CD4-positive, alpha-beta T cell (primary cell): Measurements from ENCODE around the gene BSND. TPM values are rescaled to one million over a fixed set of nuclear protein-coding genes. Genes with fewer than 3 reads are reported as not detected.

Experiments
- ATAC-seq: fragments of 200-7000 bp; cut with Tn5 transposase; one replicate; pipeline ENCODE4 v1.10.0; 2022; ENCODE audit warnings: mild to moderate bottlenecking; ENCODE audit not compliant: poor library complexity
- CTCF ChIA-PET: fragments of 350-600 bp; sonication (Branson Sonifier 250); formaldehyde crosslinking; loops from one replicate; lab custom pipeline; 2021; ENCODE audit warnings: antibody characterized with exemption, inconsistent platforms; lab: Charles Lee
- POLR2A ChIA-PET: fragments of 350-600 bp; sonication (Branson Sonifier 250); formaldehyde crosslinking; loops from one replicate; lab custom pipeline; 2021; ENCODE audit warnings: antibody characterized with exemption, inconsistent platforms; lab: Charles Lee
- DNase-seq, 14 experiments: peaks; one replicate each; pipeline ENCODE4 v3.0.0-alpha.2; 2013 to 2020; ENCODE audit warnings: mixed read lengths in 2 of 14
- H3K27ac ChIP-seq, 2 donors: one replicate each; pipeline versions ENCODE4 v1.5.1 to v1.7.0; 2013; ENCODE audit warnings: low read length in 2 of 2, low read depth in 1 of 2, mild to moderate bottlenecking in 1 of 2
- H3K27me3 ChIP-seq, 2 experiments: 1 replicate in 1 of 2; 2 replicates in 1 of 2; pipeline versions ENCODE4 v1.6.1 to v1.7.0; 2013; ENCODE audit warnings: low read length in 2 of 2, control low read depth in 1 of 2, mild to moderate bottlenecking in 1 of 2, moderate library complexity in 1 of 2; ENCODE audit not compliant: insufficient read depth in 2 of 2, control insufficient read depth in 1 of 2
- H3K36me3 ChIP-seq: one replicate; pipeline ENCODE4 v1.6.1; 2013; ENCODE audit warnings: low read length, control low read depth; ENCODE audit not compliant: insufficient read depth
- H3K4me1 ChIP-seq: one replicate; pipeline ENCODE4 v1.6.1; 2013; ENCODE audit warnings: low read length, control low read depth; ENCODE audit not compliant: insufficient read depth
- H3K4me3 ChIP-seq: one replicate; pipeline ENCODE4 v1.5.1; 2013; ENCODE audit warnings: mild to moderate bottlenecking, low read length, moderate library complexity
- H3K9me3 ChIP-seq, 2 experiments: 1 replicate in 1 of 2; 2 replicates in 1 of 2; pipeline versions ENCODE4 v1.6.1 to v1.7.0; 2013; ENCODE audit warnings: low read length in 2 of 2, mild to moderate bottlenecking in 2 of 2, control low read depth in 1 of 2, moderate library complexity in 1 of 2; ENCODE audit not compliant: control insufficient read depth in 1 of 2, insufficient read depth in 1 of 2
- H3K27ac Mint-ChIP-seq: one replicate; pipeline ENCODE4 v1.8.0; 2020; ENCODE audit warnings: mixed read lengths
- H3K27me3 Mint-ChIP-seq: one replicate; pipeline ENCODE4 v1.8.0; 2021; ENCODE audit warnings: mixed read lengths
- H3K36me3 Mint-ChIP-seq: one replicate; pipeline ENCODE4 v1.8.0; 2021; ENCODE audit warnings: low read depth, mixed read lengths
- H3K4me1 Mint-ChIP-seq: one replicate; pipeline ENCODE4 v1.8.0; 2021; ENCODE audit warnings: low read depth, mixed read lengths
- H3K4me3 Mint-ChIP-seq: one replicate; pipeline ENCODE4 v1.8.0; 2020; ENCODE audit warnings: mild to moderate bottlenecking, mixed read lengths
- H3K9me3 Mint-ChIP-seq: one replicate; pipeline ENCODE4 v1.8.0; 2020; ENCODE audit warnings: mixed read lengths
- intact Hi-C, 2 experiments: fragments of 100-400 bp; cut with DNase I in 1 of 2; cut with micrococcal nuclease in 1 of 2; formaldehyde crosslinking; loops; one replicate each; pipeline versions ENCODE4 v1.15.1 to v1.9.0; 2023 to 2025; cut with DNase I, micrococcal nuclease
- total RNA-seq, 174 experiments: library from RNA in 2 of 174; stranded (reverse) in 2 of 174; gene quantifications; one replicate each; pipeline ENCODE4 v1.2.3 and lab custom pipeline; 2021 to 2026
- TF ChIP-seq, protein P1 (sequence below): fragments of 200-600 bp; IDR thresholded peaks from one replicate; pipeline ENCODE4 v1.8.0; 2022; ENCODE audit warnings: antibody characterized with exemption, mild to moderate bottlenecking

The BSND gene
- total RNA-seq, 2 experiments from 2014 or later: not detected

DNA sequence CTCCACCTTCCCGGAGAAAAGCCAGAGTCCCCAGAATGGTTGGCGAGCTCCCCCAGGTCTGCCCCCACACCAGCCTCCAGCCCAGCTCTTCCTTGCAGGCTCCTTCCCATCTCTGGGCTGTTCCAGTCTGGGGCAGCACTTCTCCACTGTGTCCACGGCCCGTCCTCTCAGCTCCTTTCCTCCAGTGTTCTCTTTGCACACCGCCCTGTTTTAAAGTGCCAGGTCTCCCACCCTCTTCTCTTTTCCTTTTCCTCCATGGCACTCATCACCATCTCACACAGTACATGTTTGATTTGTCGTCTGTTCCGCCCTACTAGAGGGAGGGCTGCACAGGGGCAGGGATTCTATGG is 34.5 kb downstream of the BSND start:
- ChIA-PET POLR2A (no interaction called here), CTCF (no interaction called here)
- TF ChIP-seq, protein P1, sequence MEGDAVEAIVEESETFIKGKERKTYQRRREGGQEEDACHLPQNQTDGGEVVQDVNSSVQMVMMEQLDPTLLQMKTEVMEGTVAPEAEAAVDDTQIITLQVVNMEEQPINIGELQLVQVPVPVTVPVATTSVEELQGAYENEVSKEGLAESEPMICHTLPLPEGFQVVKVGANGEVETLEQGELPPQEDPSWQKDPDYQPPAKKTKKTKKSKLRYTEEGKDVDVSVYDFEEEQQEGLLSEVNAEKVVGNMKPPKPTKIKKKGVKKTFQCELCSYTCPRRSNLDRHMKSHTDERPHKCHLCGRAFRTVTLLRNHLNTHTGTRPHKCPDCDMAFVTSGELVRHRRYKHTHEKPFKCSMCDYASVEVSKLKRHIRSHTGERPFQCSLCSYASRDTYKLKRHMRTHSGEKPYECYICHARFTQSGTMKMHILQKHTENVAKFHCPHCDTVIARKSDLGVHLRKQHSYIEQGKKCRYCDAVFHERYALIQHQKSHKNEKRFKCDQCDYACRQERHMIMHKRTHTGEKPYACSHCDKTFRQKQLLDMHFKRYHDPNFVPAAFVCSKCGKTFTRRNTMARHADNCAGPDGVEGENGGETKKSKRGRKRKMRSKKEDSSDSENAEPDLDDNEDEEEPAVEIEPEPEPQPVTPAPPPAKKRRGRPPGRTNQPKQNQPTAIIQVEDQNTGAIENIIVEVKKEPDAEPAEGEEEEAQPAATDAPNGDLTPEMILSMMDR: no peak
- no peaks in the 10 kb centered on the region for H3K9me3 Mint-ChIP-seq
- H3K36me3 Mint-ChIP-seq: no peaks in the 10 kb centered on the region
- no peaks in the 10 kb centered on the region for H3K4me1 Mint-ChIP-seq
- peaks cover 17 to 32% of the 10 kb centered on the region in 2 experiments for H3K27me3 ChIP-seq
- H3K36me3 ChIP-seq: no peaks in the 10 kb centered on the region
- H3K4me3 Mint-ChIP-seq: no peak overlapping the region
- no peak overlapping the region for H3K27ac Mint-ChIP-seq
- no peaks in the 10 kb centered on the region for H3K4me1 ChIP-seq
- peaks cover 57% of the 10 kb centered on the region for H3K27me3 Mint-ChIP-seq
- no peak overlapping the region for H3K27ac ChIP-seq
- DNase-seq: no peak
- no peak for ATAC-seq
- H3K4me3 ChIP-seq: no peak overlapping the region
- intact Hi-C loops: no loop called here
- no peaks in the 10 kb centered on the region for H3K9me3 ChIP-seq

DNA sequence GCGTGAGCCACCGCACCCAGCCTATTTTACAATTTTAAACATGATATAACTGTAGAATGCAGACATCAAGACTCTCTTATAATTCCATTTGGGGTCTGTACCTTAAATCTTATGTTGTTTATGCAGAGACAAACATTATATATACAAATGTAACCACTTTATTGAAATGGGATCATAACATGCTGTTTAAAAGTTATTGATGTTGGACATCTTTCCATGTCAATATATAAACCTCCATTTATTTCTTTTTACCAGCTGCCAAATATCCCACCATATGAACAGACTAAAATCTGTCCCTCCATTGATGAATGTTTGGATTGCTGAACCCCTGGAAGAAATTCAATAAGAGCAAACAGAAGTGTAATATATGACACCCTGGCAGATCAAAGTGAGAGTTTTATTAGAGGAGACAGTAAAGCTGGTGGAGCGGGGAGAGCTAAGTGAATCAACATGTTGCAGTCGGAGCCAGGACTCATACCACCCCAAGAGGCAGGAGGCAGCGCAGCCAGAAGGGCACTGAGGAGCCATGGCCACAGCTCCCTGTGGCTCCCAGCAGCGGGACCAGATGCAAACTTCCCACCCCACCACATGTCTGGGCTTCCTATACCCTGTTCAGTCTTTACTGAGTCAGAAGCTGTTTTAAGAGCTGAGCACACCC is 35.9 kb downstream of the BSND start:
- Mint-ChIP-seq H3K4me3 (no peak overlapping the region), H3K27ac (no peak overlapping the region), H3K36me3 (no peaks in the 10 kb centered on the region), H3K4me1 (no peaks in the 10 kb centered on the region), H3K9me3 (no peaks in the 10 kb centered on the region), H3K27me3 (peaks cover 69% of the 10 kb centered on the region)
- TF ChIP-seq, protein P1: no peak
- intact Hi-C loops: no loop called here
- ATAC-seq (no peak), DNase-seq (no peak)
- Histone ChIP-seq H3K27me3 (peaks cover 19 to 41% of the 10 kb centered on the region in 2 experiments), H3K36me3 (no peaks in the 10 kb centered on the region), H3K4me3 (no peak overlapping the region), H3K27ac (no peak overlapping the region), H3K9me3 (peaks cover 0 to 5% of the 10 kb centered on the region in 2 experiments), H3K4me1 (no peaks in the 10 kb centered on the region)
- ChIA-PET POLR2A (no interaction called here), CTCF (no interaction called here)

DNA sequence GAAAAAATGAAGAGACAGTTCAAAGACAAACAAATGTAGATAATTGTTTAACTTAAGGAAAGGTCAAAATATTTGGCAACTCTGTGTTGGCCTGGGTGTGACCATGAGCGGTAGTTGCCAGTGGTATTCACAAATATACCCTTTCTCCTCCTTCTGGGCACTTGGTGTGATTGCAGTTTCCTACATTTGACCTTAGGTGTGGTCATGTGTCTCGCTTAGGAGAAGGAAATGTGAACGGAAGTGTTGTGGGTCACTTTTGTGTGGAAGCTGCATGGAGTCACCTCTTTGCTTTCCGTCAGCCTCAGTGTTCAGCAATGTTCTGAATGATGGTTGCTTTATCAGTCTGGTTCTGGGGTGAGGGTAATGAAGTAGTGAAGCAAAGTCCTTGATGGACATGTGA is 37.2 kb downstream of the BSND start:
- H3K27ac ChIP-seq: no peak overlapping the region
- H3K4me1 Mint-ChIP-seq: no peaks in the 10 kb centered on the region
- no peak overlapping the region for H3K27ac Mint-ChIP-seq
- no peaks in the 10 kb centered on the region for H3K9me3 Mint-ChIP-seq
- ATAC-seq: no peak
- ChIA-PET CTCF (no interaction called here), POLR2A (no interaction called here)
- no peaks in the 10 kb centered on the region for H3K36me3 ChIP-seq
- H3K36me3 Mint-ChIP-seq: no peaks in the 10 kb centered on the region
- H3K27me3 Mint-ChIP-seq: peaks cover 79% of the 10 kb centered on the region
- peaks cover 29 to 50% of the 10 kb centered on the region in 2 experiments for H3K27me3 ChIP-seq
- intact Hi-C loops: no loop called here
- H3K4me3 ChIP-seq: no peak overlapping the region
- no peaks in the 10 kb centered on the region for H3K4me1 ChIP-seq
- TF ChIP-seq, protein P1: no peak
- no peak overlapping the region for H3K4me3 Mint-ChIP-seq
- no peak for DNase-seq
- peaks cover 0 to 11% of the 10 kb centered on the region in 2 experiments for H3K9me3 ChIP-seq
